ENCODE data around the gene CAPN8. TPM values are rescaled to one million over a fixed set of nuclear protein-coding genes. Genes with fewer than 3 reads are reported as not detected.

CAPN8 gene
- total and polyA plus RNA-seq, 2 donors from 2014 or later, result 0.84 to 56.1 TPM

- DNase-seq (no peak), FAIRE-seq (no peak)
- Histone ChIP-seq H3K27me3 (ENCODE audit: control insufficient read depth, insufficient read depth, low read length) (no peaks in the 10 kb centered on the region), H3K9ac (ENCODE audit: low read length in 3 of 3) (no peak overlapping the region), H3K4me1 (ENCODE audit: control insufficient read depth in 2 of 3, insufficient read depth in 2 of 3, low read depth in 1 of 3, low read length in 3 of 3) (no peaks in the 10 kb centered on the region), H3K36me3 (ENCODE audit: control insufficient read depth in 2 of 3, insufficient read depth in 3 of 3, low read length in 3 of 3) (no peaks in the 10 kb centered on the region), H3K4me3 (ENCODE audit: low read length in 3 of 3) (no peak overlapping the region), H3K27ac (ENCODE audit: low read depth in 2 of 2, low read length in 2 of 2) (no peak overlapping the region), H3K9me3 (ENCODE audit: control insufficient read depth in 2 of 3, insufficient read depth in 1 of 3, low read length in 3 of 3) (peaks cover 0 to 3% (median 0%) of the 10 kb centered on the region in 3 donors)
- intact Hi-C loops (cut with DNase I), result no loop called here
- no peak for TF ChIP-seq CTCF (IDR thresholded peaks at IDR 0.05; ENCODE audit: borderline replicate concordance, extremely low read depth, insufficient read depth)
These were observed 140.5 kb downstream of the CAPN8 start for GRCh38 chr1:223524930-223525451.

GRCh38 chr1:223521150-223521549 is 144.4 kb downstream of the CAPN8 start:
- FAIRE-seq (no peak), DNase-seq (no peak)
- Histone ChIP-seq H3K9me3 (ENCODE audit: control insufficient read depth in 2 of 3, insufficient read depth in 1 of 3, low read length in 3 of 3) (no peaks in the 10 kb centered on the region), H3K9ac (ENCODE audit: low read length in 3 of 3) (no peak overlapping the region), H3K36me3 (ENCODE audit: control insufficient read depth in 2 of 3, insufficient read depth in 3 of 3, low read length in 3 of 3) (no peaks in the 10 kb centered on the region), H3K27me3 (ENCODE audit: control insufficient read depth, insufficient read depth, low read length) (no peaks in the 10 kb centered on the region), H3K4me1 (ENCODE audit: control insufficient read depth in 2 of 3, insufficient read depth in 2 of 3, low read depth in 1 of 3, low read length in 3 of 3) (no peaks in the 10 kb centered on the region), H3K4me3 (ENCODE audit: low read length in 3 of 3) (no peak overlapping the region), H3K27ac (ENCODE audit: low read depth in 2 of 2, low read length in 2 of 2) (no peak overlapping the region)
- no peak for TF ChIP-seq CTCF (IDR thresholded peaks at IDR 0.05; ENCODE audit: borderline replicate concordance, extremely low read depth, insufficient read depth)
- intact Hi-C loops (cut with DNase I), result no loop called here

GRCh38 chr1:223520200-223520599 is 145.3 kb downstream of the CAPN8 start:
- no peak for FAIRE-seq

More at GRCh38 chr1:223520200-223520599, 145.3 kb downstream of the CAPN8 start:
- no peaks in the 10 kb centered on the region for H3K36me3 ChIP-seq (ENCODE audit: control insufficient read depth in 2 of 3, insufficient read depth in 3 of 3, low read length in 3 of 3)
- no peak for DNase-seq
- intact Hi-C loops (cut with DNase I), result no loop called here
- no peaks in the 10 kb centered on the region for H3K4me1 ChIP-seq (ENCODE audit: control insufficient read depth in 2 of 3, insufficient read depth in 2 of 3, low read depth in 1 of 3, low read length in 3 of 3)
- no peak overlapping the region for H3K4me3 ChIP-seq (ENCODE audit: low read length in 3 of 3)
- H3K27ac ChIP-seq (ENCODE audit: low read depth in 2 of 2, low read length in 2 of 2), result no peak overlapping the region
- H3K9me3 ChIP-seq (ENCODE audit: control insufficient read depth in 2 of 3, insufficient read depth in 1 of 3, low read length in 3 of 3), result no peaks in the 10 kb centered on the region
- no peak for TF ChIP-seq CTCF (IDR thresholded peaks at IDR 0.05; ENCODE audit: borderline replicate concordance, extremely low read depth, insufficient read depth)
- H3K9ac ChIP-seq (ENCODE audit: low read length in 3 of 3), result no peak overlapping the region
- no peaks in the 10 kb centered on the region for H3K27me3 ChIP-seq (ENCODE audit: control insufficient read depth, insufficient read depth, low read length)
